ENCODE measurements around the gene ZEB2. TPM values are rescaled to one million over a fixed set of nuclear protein-coding genes. Genes with fewer than 3 reads are reported as not detected.

The ZEB2 gene
- polyA plus RNA-seq, 2 of the 4 experiments (the other 2 are of a cell fraction) = 4.2 to 7.0 TPM

GRCh38 chr2:144528108-144528507 lies 8.2 kb upstream of the ZEB2 start:
- no peak for FAIRE-seq
- Histone ChIP-seq H3K27ac (no peak overlapping the region), H3K4me2 (no peak overlapping the region), H3K4me1 (no peaks in the 10 kb centered on the region), H3K9me3 (no peaks in the 10 kb centered on the region), H3K4me3 (no peak overlapping the region)
- POLR2A ChIA-PET = no interaction called here
- WGBS (ENCODE audit: missing lambda C conversion rate) = 57% methylated on average over 2 of the region's 2 CpGs
- ATAC-seq = no peak
- CTCF ChIA-PET = interaction anchor here (0.8 kb wide), 1 partner anchor 13 kb away, joined by 3 read pairs; no protein-coding TSS in a partner anchor
- TF ChIP-seq HES2 (IDR thresholded peaks at IDR 0.05) (no peak), KDM1A (IDR thresholded peaks at IDR 0.05; ENCODE audit: low read depth) (no peak), HOXB13 (CRISPR knock-in tag; IDR thresholded peaks at IDR 0.05; ENCODE audit: low read depth) (no peak), EHF (CRISPR knock-in tag; IDR thresholded peaks at IDR 0.05) (no peak), ESRRA (IDR thresholded peaks at IDR 0.05; ENCODE audit: borderline replicate concordance, low read length) (no peak), TFCP2L1 (CRISPR knock-in tag; IDR thresholded peaks at IDR 0.05) (no peak), NR3C1 (IDR thresholded peaks at IDR 0.05) (no peak), FOSB (CRISPR knock-in tag; IDR thresholded peaks at IDR 0.05) (no peak), ATOH8 (CRISPR knock-in tag; IDR thresholded peaks at IDR 0.05; ENCODE audit: low read depth) (no peak), CBX8 (IDR thresholded peaks at IDR 0.05) (no peak), KDM5A (IDR thresholded peaks at IDR 0.05) (no peak)
- DNase-seq (ENCODE audit: low read depth in 1 of 2, low spot score in 1 of 2) = no peak

GRCh38 chr2:144526831-144527230 lies 6.9 kb upstream of the ZEB2 start:
- no peak overlapping the region for H3K4me3 ChIP-seq
- no peak overlapping the region for H3K27ac ChIP-seq
- no peaks in the 10 kb centered on the region for H3K9me3 ChIP-seq
- TF ChIP-seq KDM5A (IDR thresholded peaks at IDR 0.05) = no peak
- TF ChIP-seq HOXB13 (CRISPR knock-in tag; IDR thresholded peaks at IDR 0.05; ENCODE audit: low read depth) = no peak
- TF ChIP-seq FOSL2 (IDR thresholded peaks at IDR 0.05) = no peak
- no peak for TF ChIP-seq FOSL2 (CRISPR knock-in tag; IDR thresholded peaks at IDR 0.05)
- no peak for TF ChIP-seq ATOH8 (CRISPR knock-in tag; IDR thresholded peaks at IDR 0.05; ENCODE audit: low read depth)
- DNase-seq (ENCODE audit: low read depth in 1 of 2, low spot score in 1 of 2) = no peak
- ATAC-seq = no peak
- ChIA-PET POLR2A (no interaction called here), CTCF (no interaction called here)
- no peak for FAIRE-seq
- WGBS (ENCODE audit: missing lambda C conversion rate) = 86% methylated on average over 2 of the region's 2 CpGs
- H3K4me2 ChIP-seq = no peak overlapping the region
- H3K4me1 ChIP-seq = 0 out of 3 replicates have a peak, but pooled peaks cover 4% of the 10 kb centered on the region

- Histone ChIP-seq H3K4me2 (peak overlapping the region; percentile 94), H3K27ac (peak overlapping the region; percentile 0 to 69; a peak in 3 of 6 replicates), H3K9me3 (no peaks in the 10 kb centered on the region), H3K4me1 (peaks cover 13% of the 10 kb centered on the region; the same call in 2 of the 3 replicates), H3K4me3 (peak overlapping the region; percentile 56)
- 66% methylated on average over 31 of the region's 58 CpGs for WGBS (ENCODE audit: missing lambda C conversion rate)
- CTCF ChIA-PET = no interaction called here
- POLR2A ChIA-PET = interaction anchor here (0.6 kb wide), 1 partner anchor 500 kb away, joined by 3 read pairs; no protein-coding TSS in a partner anchor
- no peak for DNase-seq (ENCODE audit: low read depth in 1 of 2, low spot score in 1 of 2)
- no peak for FAIRE-seq
- TF ChIP-seq POLR2A (IDR thresholded peaks at IDR 0.05; ENCODE audit: low read length) = no peak
- TF ChIP-seq EP300 (IDR thresholded peaks at IDR 0.05) = no peak
- TF ChIP-seq RCOR1 (IDR thresholded peaks at IDR 0.05; ENCODE audit: low read depth, low read length) = no peak
- TF ChIP-seq CBX2 (IDR thresholded peaks at IDR 0.05; ENCODE audit: borderline replicate concordance, low read depth) = no peak
- no peak for TF ChIP-seq FOSB (CRISPR knock-in tag; IDR thresholded peaks at IDR 0.05)
- TF ChIP-seq RFX5 (IDR thresholded peaks at IDR 0.05) = no peak
- TF ChIP-seq NR3C1 (IDR thresholded peaks at IDR 0.05) = no peak
- no peak for TF ChIP-seq RARB (CRISPR knock-in tag; IDR thresholded peaks at IDR 0.05)
- no peak for TF ChIP-seq GATA3 (IDR thresholded peaks at IDR 0.05; ENCODE audit: borderline replicate concordance)
- no peak for TF ChIP-seq BCL3 (IDR thresholded peaks at IDR 0.05)
- TF ChIP-seq NPAS2 (CRISPR knock-in tag; IDR thresholded peaks at IDR 0.05; ENCODE audit: borderline replicate concordance) = no peak
- TF ChIP-seq CEBPB (IDR thresholded peaks at IDR 0.05) = no peak
- TF ChIP-seq HOXA7 (CRISPR knock-in tag; IDR thresholded peaks at IDR 0.05) = no peak
- no peak for TF ChIP-seq ZNF302 (CRISPR knock-in tag; IDR thresholded peaks at IDR 0.05)
- no peak for TF ChIP-seq ZC3H11A (IDR thresholded peaks at IDR 0.05)
- no peak for TF ChIP-seq HDAC2 (IDR thresholded peaks at IDR 0.05)
- ATAC-seq = peak in 1 of 2 experiments; percentile 4; a peak in 1 of 6 replicates
These were observed 4.4 kb upstream of the ZEB2 start for GRCh38 chr2:144524118-144525009.
